Activated CD8-positive, alpha-beta T cell treated with anti-CD3 and anti-CD28 coated beads, Interleukin-2, amount 10 ng/mL, durations not matched to agents 7 days and 5 days (primary cell): ENCODE results near the gene ATF6. TPM values are rescaled to one million over a fixed set of nuclear protein-coding genes. Genes with fewer than 3 reads are reported as not detected.
A peak's percentile ranks its signal among the peaks of the same experiment; 100 is the strongest.

Source experiments
- ATAC-seq: fragments of 150-1000 bp; cut with Tn5 transposase; one replicate; pipeline ENCODE4 v1.10.0; 2021; ENCODE audit warnings: moderate library complexity
- CTCF ChIA-PET: fragments of 350-600 bp; sonication (Branson Sonifier 250); formaldehyde crosslinking; loops from one replicate; lab custom pipeline; 2021; ENCODE audit warnings: antibody characterized with exemption; lab: Charles Lee
- POLR2A ChIA-PET: fragments of 350-600 bp; sonication (Branson Sonifier 250); formaldehyde crosslinking; loops from one replicate; lab custom pipeline; 2021; ENCODE audit warnings: antibody characterized with exemption; lab: Charles Lee
- DNase-seq: peaks from one replicate; pipeline ENCODE4 v3.0.0-alpha.2; 2020
- H3K27ac Mint-ChIP-seq: one replicate; pipeline ENCODE4 v1.8.0; 2021; ENCODE audit warnings: mild to moderate bottlenecking, mixed read lengths
- H3K27me3 Mint-ChIP-seq: one replicate; pipeline ENCODE4 v1.8.0; 2021; ENCODE audit warnings: low read depth, mixed read lengths
- H3K36me3 Mint-ChIP-seq: one replicate; pipeline ENCODE4 v1.8.0; 2021; ENCODE audit warnings: low read depth, mixed read lengths
- H3K4me1 Mint-ChIP-seq: one replicate; pipeline ENCODE4 v1.8.0; 2021; ENCODE audit warnings: low read depth, mixed read lengths
- H3K4me3 Mint-ChIP-seq: one replicate; pipeline ENCODE4 v1.8.0; 2021; ENCODE audit warnings: mild to moderate bottlenecking, mixed read lengths
- H3K9me3 Mint-ChIP-seq: one replicate; pipeline ENCODE4 v1.8.0; 2022; ENCODE audit warnings: mixed read lengths; ENCODE audit not compliant: insufficient read depth
- total RNA-seq, 2 experiments: library from RNA; stranded (reverse); gene quantifications; one replicate each; pipeline ENCODE4 v1.2.3, GENCODE V29; 2021

The ATF6 gene
- total RNA-seq, 2 experiments from 2014 or later, result 15.2 to 17.1 TPM

GRCh38 chr1:161944381-161944780, 178.3 kb downstream of the ATF6 start:
- Mint-ChIP-seq H3K27me3 (no peaks in the 10 kb centered on the region), H3K9me3 (no peaks in the 10 kb centered on the region), H3K4me1 (no peaks in the 10 kb centered on the region), H3K36me3 (peaks cover 17% of the 10 kb centered on the region), H3K27ac (no peak overlapping the region), H3K4me3 (no peak overlapping the region)
- CTCF ChIA-PET, result interaction anchor here (1.0 kb wide), 1 partner anchor 9 kb away, joined by 3 read pairs; no protein-coding TSS in a partner anchor
- ATAC-seq, result no peak
- POLR2A ChIA-PET, result no interaction called here
- DNase-seq, result no peak

GRCh38 chr1:161945306-161946060, 179.4 kb downstream of the ATF6 start:
- ChIA-PET POLR2A (no interaction called here), CTCF (no interaction called here)
- H3K4me1 Mint-ChIP-seq, result no peaks in the 10 kb centered on the region
- ATAC-seq, result no peak
- H3K4me3 Mint-ChIP-seq, result no peak overlapping the region
- H3K36me3 Mint-ChIP-seq, result peaks cover 20% of the 10 kb centered on the region
- H3K27me3 Mint-ChIP-seq, result no peaks in the 10 kb centered on the region
- no peak overlapping the region for H3K27ac Mint-ChIP-seq
- DNase-seq, result no peak
- no peaks in the 10 kb centered on the region for H3K9me3 Mint-ChIP-seq

- no peak overlapping the region for H3K4me3 Mint-ChIP-seq
- ChIA-PET CTCF (no interaction called here), POLR2A (no interaction called here)
- H3K27me3 Mint-ChIP-seq, result no peaks in the 10 kb centered on the region
- DNase-seq, result no peak
- H3K36me3 Mint-ChIP-seq, result peaks cover 20% of the 10 kb centered on the region
- H3K27ac Mint-ChIP-seq, result no peak overlapping the region
- ATAC-seq, result no peak
- no peaks in the 10 kb centered on the region for H3K4me1 Mint-ChIP-seq
- no peaks in the 10 kb centered on the region for H3K9me3 Mint-ChIP-seq
Measured at GRCh38 chr1:161946071-161946987, 180.2 kb downstream of the ATF6 start.

GRCh38 chr1:161948435-161948834, 182.3 kb downstream of the ATF6 start:
- Mint-ChIP-seq H3K4me3 (no peak overlapping the region), H3K36me3 (peaks cover 23% of the 10 kb centered on the region)
- CTCF ChIA-PET, result interaction anchor here (0.9 kb wide), 1 partner anchor 14 kb away, joined by 3 read pairs; no protein-coding TSS in a partner anchor

GRCh38 chr1:161949548-161949947, 183.4 kb downstream of the ATF6 start:
- ChIA-PET CTCF (no interaction called here), POLR2A (no interaction called here)
- H3K9me3 Mint-ChIP-seq, result no peaks in the 10 kb centered on the region
- peaks cover 23% of the 10 kb centered on the region for H3K36me3 Mint-ChIP-seq
- peaks cover 15% of the 10 kb centered on the region for H3K4me1 Mint-ChIP-seq
- H3K4me3 Mint-ChIP-seq, result no peak overlapping the region
- no peaks in the 10 kb centered on the region for H3K27me3 Mint-ChIP-seq
- ATAC-seq, result no peak
- no peak for DNase-seq
- H3K27ac Mint-ChIP-seq, result no peak overlapping the region

More at GRCh38 chr1:161948435-161948834, 182.3 kb downstream of the ATF6 start:
- H3K4me1 Mint-ChIP-seq, result peaks cover 4% of the 10 kb centered on the region
- no peak overlapping the region for H3K27ac Mint-ChIP-seq
- POLR2A ChIA-PET, result no interaction called here
- DNase-seq, result no peak
- H3K27me3 Mint-ChIP-seq, result no peaks in the 10 kb centered on the region
- ATAC-seq, result no peak
- no peaks in the 10 kb centered on the region for H3K9me3 Mint-ChIP-seq

- Mint-ChIP-seq H3K27me3 (no peaks in the 10 kb centered on the region), H3K27ac (no peak overlapping the region), H3K36me3 (peaks cover 25% of the 10 kb centered on the region), H3K4me3 (no peak overlapping the region), H3K9me3 (no peaks in the 10 kb centered on the region), H3K4me1 (peaks cover 19% of the 10 kb centered on the region)
- ChIA-PET POLR2A (no interaction called here), CTCF (interaction anchor here (1.1 kb wide), 1 partner anchor 12 kb away, joined by 3 read pairs; no protein-coding TSS in a partner anchor)
- no peak for DNase-seq
- no peak for ATAC-seq
Measured at GRCh38 chr1:161950377-161950776, 184.3 kb downstream of the ATF6 start.

GRCh38 chr1:161951646-161952045, 185.5 kb downstream of the ATF6 start:
- H3K27ac Mint-ChIP-seq, result no peak overlapping the region
- DNase-seq (no peak), ATAC-seq (no peak)
- POLR2A ChIA-PET, result no interaction called here
- H3K9me3 Mint-ChIP-seq, result no peaks in the 10 kb centered on the region
- CTCF ChIA-PET, result interaction anchor here (1.1 kb wide), 1 partner anchor 11 kb away, joined by 3 read pairs; no protein-coding TSS in a partner anchor
- H3K27me3 Mint-ChIP-seq, result no peaks in the 10 kb centered on the region
- peaks cover 20% of the 10 kb centered on the region for H3K36me3 Mint-ChIP-seq
- peaks cover 19% of the 10 kb centered on the region for H3K4me1 Mint-ChIP-seq
- no peak overlapping the region for H3K4me3 Mint-ChIP-seq

- DNase-seq (no peak), ATAC-seq (no peak)
- H3K4me3 Mint-ChIP-seq, result no peak overlapping the region
- peaks cover 19% of the 10 kb centered on the region for H3K4me1 Mint-ChIP-seq
- H3K27me3 Mint-ChIP-seq, result no peaks in the 10 kb centered on the region
- ChIA-PET POLR2A (no interaction called here), CTCF (interaction anchor here (0.7 to 1.5 kb wide), 3 partner anchors 9 to 65 kb away, joined by 3 to 4 read pairs (median 3); no protein-coding TSS in a partner anchor)
- H3K36me3 Mint-ChIP-seq, result peaks cover 16% of the 10 kb centered on the region
- H3K9me3 Mint-ChIP-seq, result no peaks in the 10 kb centered on the region
- H3K27ac Mint-ChIP-seq, result no peak overlapping the region
Measured at GRCh38 chr1:161952607-161953172, 186.6 kb downstream of the ATF6 start.

GRCh38 chr1:161953256-161953920, 187.3 kb downstream of the ATF6 start:
- H3K9me3 Mint-ChIP-seq, result no peaks in the 10 kb centered on the region
- CTCF ChIA-PET, result interaction anchor here (0.7 to 1.5 kb wide), 4 partner anchors 10 to 160 kb away, joined by 3 to 4 read pairs (median 3); no protein-coding TSS in a partner anchor
- peaks cover 16% of the 10 kb centered on the region for H3K36me3 Mint-ChIP-seq
- H3K4me3 Mint-ChIP-seq, result no peak overlapping the region
- peak overlapping the region; percentile 28 for H3K27ac Mint-ChIP-seq
- POLR2A ChIA-PET, result no interaction called here
- peaks cover 19% of the 10 kb centered on the region for H3K4me1 Mint-ChIP-seq
- no peaks in the 10 kb centered on the region for H3K27me3 Mint-ChIP-seq
- no peak for ATAC-seq
- DNase-seq, result no peak

GRCh38 chr1:161954050-161954449, 187.9 kb downstream of the ATF6 start:
- Mint-ChIP-seq H3K4me3 (no peak overlapping the region), H3K9me3 (no peaks in the 10 kb centered on the region), H3K4me1 (peaks cover 19% of the 10 kb centered on the region), H3K27me3 (no peaks in the 10 kb centered on the region), H3K27ac (peak overlapping the region; percentile 37), H3K36me3 (peaks cover 22% of the 10 kb centered on the region)
- POLR2A ChIA-PET, result no interaction called here
- DNase-seq, result no peak
- ATAC-seq, result peak; percentile 27
- CTCF ChIA-PET, result interaction anchor here (0.8 kb wide), 1 partner anchor 160 kb away, joined by 3 read pairs; no protein-coding TSS in a partner anchor

GRCh38 chr1:161954466-161954865, 188.3 kb downstream of the ATF6 start:
- no peaks in the 10 kb centered on the region for H3K27me3 Mint-ChIP-seq
- H3K4me1 Mint-ChIP-seq, result peaks cover 19% of the 10 kb centered on the region
- CTCF ChIA-PET, result no interaction called here
- peaks cover 22% of the 10 kb centered on the region for H3K36me3 Mint-ChIP-seq
- ATAC-seq, result no peak
- no peak overlapping the region for H3K4me3 Mint-ChIP-seq
- H3K9me3 Mint-ChIP-seq, result no peaks in the 10 kb centered on the region
- POLR2A ChIA-PET, result no interaction called here
- no peak overlapping the region for H3K27ac Mint-ChIP-seq
- no peak for DNase-seq
